Aorta (tissue), 5 donors: ENCODE measurements around the gene TMEM232. TPM values are rescaled to one million over a fixed set of nuclear protein-coding genes. Genes with fewer than 3 reads are reported as not detected.

Experiments used
- ATAC-seq: fragments of 200-7000 bp; cut with Tn5 transposase; one replicate; pipeline ENCODE4 v1.9.1; 2022; ENCODE audit warnings: moderate library complexity; ENCODE audit not compliant: low FRiP score
- DNase-seq, 2 donors: peaks; one replicate each; pipeline ENCODE4 v3.0.0-alpha.2; 2020
- H3K27ac ChIP-seq, 2 donors: one replicate each; pipeline ENCODE4 v1.5.1; 2013; ENCODE audit warnings: low read length in 2 of 2, mild to moderate bottlenecking in 2 of 2, moderate library complexity in 2 of 2, control low read depth in 1 of 2, inconsistent platforms in 1 of 2, low read depth in 1 of 2
- H3K27me3 ChIP-seq, 2 donors: one replicate each; pipeline ENCODE4 v1.6.1; 2013; ENCODE audit warnings: control low read depth in 1 of 2, low read length in 1 of 2, mild to moderate bottlenecking in 1 of 2, moderate library complexity in 1 of 2; ENCODE audit not compliant: insufficient read depth in 2 of 2, control insufficient read depth in 1 of 2
- H3K36me3 ChIP-seq, 2 donors: one replicate each; pipeline ENCODE4 v1.6.1; 2013; ENCODE audit warnings: control low read depth in 1 of 2, low read length in 1 of 2, mild to moderate bottlenecking in 1 of 2; ENCODE audit not compliant: insufficient read depth in 2 of 2, control insufficient read depth in 1 of 2
- H3K4me1 ChIP-seq, 2 donors: one replicate each; pipeline ENCODE4 v1.6.1; 2013; ENCODE audit warnings: low read length in 2 of 2, control low read depth in 1 of 2, mild to moderate bottlenecking in 1 of 2, moderate library complexity in 1 of 2; ENCODE audit not compliant: insufficient read depth in 2 of 2, control insufficient read depth in 1 of 2
- H3K4me3 ChIP-seq, 2 donors: one replicate each; pipeline ENCODE4 v1.5.1; 2013; ENCODE audit warnings: low read length in 2 of 2, control low read depth in 1 of 2, mild to moderate bottlenecking in 1 of 2
- H3K9me3 ChIP-seq: one replicate; pipeline ENCODE4 v1.6.1; 2013; ENCODE audit warnings: mild to moderate bottlenecking, low read length; ENCODE audit not compliant: control insufficient read depth
- WGBS, 2 donors: extraction: QIAGEN DNeasy Blood & Tissue Kit; methylation state at CpG; one replicate each; pipeline ENCODE4 v1.1.7; 2013; 5-methylcytosine and 5-hydroxymethylcytosine counted together
- intact Hi-C, 2 donors: fragments of 100-400 bp; cut with DNase I; formaldehyde crosslinking; loops; one replicate each; pipeline versions ENCODE4 v1.14.2 to v1.15.0; 2022
- polyA plus RNA-seq, 2 donors: library from polyadenylated mRNA; stranded (reverse); fragments of 200-250 nt; gene quantifications; one replicate each; pipeline ENCODE4 v1.2.3, GENCODE V29; 2013
- total RNA-seq, 2 donors: library from RNA; stranded (reverse); fragmentation: NEBNext Ultra II Directional; extraction: Animal tissue kit (Norgen Biotek cat#: 25700); gene quantifications; one replicate each; pipeline ENCODE4 v1.2.1, GENCODE V29; 2021
- donor health status: healthy with polysubstance abuse.
- donor health status: Bipolar disorder and iron deficiency.
- donor health status: DM: no; HTN: no; CAD: no.
- donor health status: DM: no; HTN: no; CAD: no.
- donor health status: DM: yes; HTN: yes; CAD: no.

Gene TMEM232
- total and polyA plus RNA-seq, 4 donors, result 1.7 to 4.9 (median 2.1) TPM

- intact Hi-C loops, result no loop called here
- peak; percentile 41 for ATAC-seq
- Histone ChIP-seq H3K4me1 (no peaks in the 10 kb centered on the region), H3K4me3 (no peak overlapping the region), H3K27me3 (no peaks in the 10 kb centered on the region), H3K36me3 (no peaks in the 10 kb centered on the region), H3K9me3 (no peaks in the 10 kb centered on the region), H3K27ac (no peak overlapping the region)
- 90 to 93% methylated on average over 3 of the region's 3 CpGs for WGBS, 2 donors
- DNase-seq, result no peak
Observed at GRCh38 chr5:110409571-110409970, 316.9 kb downstream of the TMEM232 start.

GRCh38 chr5:110402562-110402961 lies 323.9 kb downstream of the TMEM232 start:
- no peak overlapping the region for H3K27ac ChIP-seq
- H3K27me3 ChIP-seq, result no peaks in the 10 kb centered on the region
- no peak overlapping the region for H3K4me3 ChIP-seq
- no peaks in the 10 kb centered on the region for H3K9me3 ChIP-seq
- DNase-seq (no peak), ATAC-seq (no peak)
- 34 to 61% methylated on average over 1 of the region's 1 CpG for WGBS, 2 donors
- no peaks in the 10 kb centered on the region for H3K36me3 ChIP-seq
- H3K4me1 ChIP-seq, result no peaks in the 10 kb centered on the region
- intact Hi-C loops, result no loop called here

- WGBS, 2 donors, result 80 to 81% methylated on average over 4 of the region's 4 CpGs
- Histone ChIP-seq H3K27me3 (no peaks in the 10 kb centered on the region), H3K36me3 (no peaks in the 10 kb centered on the region), H3K4me1 (no peaks in the 10 kb centered on the region), H3K27ac (no peak overlapping the region), H3K4me3 (no peak overlapping the region), H3K9me3 (no peaks in the 10 kb centered on the region)
- DNase-seq, result no peak
- intact Hi-C loops, result no loop called here
- ATAC-seq, result no peak
Observed at GRCh38 chr5:110401881-110402280, 324.6 kb downstream of the TMEM232 start.

GRCh38 chr5:110398951-110399350 lies 327.5 kb downstream of the TMEM232 start:
- H3K9me3 ChIP-seq, result no peaks in the 10 kb centered on the region
- 94 to 96% methylated on average over 2 of the region's 2 CpGs for WGBS, 2 donors
- no peaks in the 10 kb centered on the region for H3K27me3 ChIP-seq
- no peak overlapping the region for H3K27ac ChIP-seq
- H3K4me3 ChIP-seq, result no peak overlapping the region
- DNase-seq (no peak), ATAC-seq (no peak)
- H3K4me1 ChIP-seq, result no peaks in the 10 kb centered on the region
- H3K36me3 ChIP-seq, result no peaks in the 10 kb centered on the region
- intact Hi-C loops, result no loop called here

- intact Hi-C loops, result no loop called here
- Histone ChIP-seq H3K4me3 (no peak overlapping the region), H3K27me3 (no peaks in the 10 kb centered on the region), H3K9me3 (no peaks in the 10 kb centered on the region), H3K4me1 (no peaks in the 10 kb centered on the region), H3K36me3 (no peaks in the 10 kb centered on the region), H3K27ac (no peak overlapping the region)
- no peak for ATAC-seq
- WGBS, 2 donors, result 96% methylated on average over 1 of the region's 1 CpG
- no peak for DNase-seq
Observed at GRCh38 chr5:110397281-110397680, 329.2 kb downstream of the TMEM232 start.

- no peaks in the 10 kb centered on the region for H3K27me3 ChIP-seq
- intact Hi-C loops, result no loop called here
- H3K4me1 ChIP-seq, result peaks cover 0 to 2% of the 10 kb centered on the region in 2 donors
- no peak overlapping the region for H3K27ac ChIP-seq
- H3K36me3 ChIP-seq, result no peaks in the 10 kb centered on the region
- H3K4me3 ChIP-seq, result no peak overlapping the region
- DNase-seq, result no peak
- no peaks in the 10 kb centered on the region for H3K9me3 ChIP-seq
- ATAC-seq, result no peak
Observed at GRCh38 chr5:110386782-110387181, 339.7 kb downstream of the TMEM232 start.

GRCh38 chr5:110383231-110383630 lies 343.2 kb downstream of the TMEM232 start:
- intact Hi-C loops, result no loop called here
- DNase-seq (no peak), ATAC-seq (no peak)
- no peaks in the 10 kb centered on the region for H3K27me3 ChIP-seq
- H3K9me3 ChIP-seq, result no peaks in the 10 kb centered on the region
- no peak overlapping the region for H3K4me3 ChIP-seq
- H3K36me3 ChIP-seq, result no peaks in the 10 kb centered on the region
- peaks cover 0 to 2% of the 10 kb centered on the region in 2 donors for H3K4me1 ChIP-seq
- no peak overlapping the region for H3K27ac ChIP-seq

- WGBS, 2 donors, result 42 to 53% methylated on average over 1 of the region's 1 CpG
Observed at GRCh38 chr5:110377943-110378342, 348.5 kb downstream of the TMEM232 start.

GRCh38 chr5:110377361-110377760 lies 349.1 kb downstream of the TMEM232 start:
- no peaks in the 10 kb centered on the region for H3K36me3 ChIP-seq
- ATAC-seq (no peak), DNase-seq (no peak)
- WGBS, 2 donors, result 67 to 76% methylated on average over 2 of the region's 2 CpGs
- peaks cover 0 to 1% of the 10 kb centered on the region in 2 donors for H3K4me1 ChIP-seq
- no peaks in the 10 kb centered on the region for H3K9me3 ChIP-seq
- intact Hi-C loops, result no loop called here
- no peaks in the 10 kb centered on the region for H3K27me3 ChIP-seq
- no peak overlapping the region for H3K4me3 ChIP-seq
- no peak overlapping the region for H3K27ac ChIP-seq

More at GRCh38 chr5:110377943-110378342, 348.5 kb downstream of the TMEM232 start:
- Histone ChIP-seq H3K4me3 (no peak overlapping the region), H3K9me3 (no peaks in the 10 kb centered on the region), H3K27ac (no peak overlapping the region), H3K36me3 (no peaks in the 10 kb centered on the region), H3K4me1 (peaks cover 0 to 1% of the 10 kb centered on the region in 2 donors), H3K27me3 (no peaks in the 10 kb centered on the region)
- intact Hi-C loops, result no loop called here
- DNase-seq, result no peak
- peak; percentile 26 for ATAC-seq
